GM21737 (cell line): ENCODE data around the gene NPTX2.
A peak's percentile ranks its signal among the peaks of the same experiment; 100 is the strongest.

ENCODE experiments used
- ATAC-seq: cut with Tn5 transposase; IDR thresholded peaks from one replicate; pipeline ENCODE4 v1.9.1; 2021; ENCODE audit warnings: mild to moderate bottlenecking, moderate library complexity; ENCODE audit not compliant: unreplicated experiment

Gene NPTX2

GRCh38 chr7:98617960-98618418, 904 bp downstream of the NPTX2 start:
- ATAC-seq: no peak

- no peak for ATAC-seq
Measured at GRCh38 chr7:98618786-98619185, 1.7 kb downstream of the NPTX2 start.

- ATAC-seq: no peak
Measured at GRCh38 chr7:98619450-98620321, 2.6 kb downstream of the NPTX2 start.

GRCh38 chr7:98621573-98622482, 4.7 kb downstream of the NPTX2 start:
- no peak for ATAC-seq

GRCh38 chr7:98622926-98623325, 5.8 kb downstream of the NPTX2 start:
- no peak for ATAC-seq

GRCh38 chr7:98624846-98625420, 7.8 kb downstream of the NPTX2 start:
- no peak for ATAC-seq

- ATAC-seq: no peak
Measured at GRCh38 chr7:98626460-98627412, 9.7 kb downstream of the NPTX2 start.

GRCh38 chr7:98627413-98627790, 10.3 kb downstream of the NPTX2 start:
- ATAC-seq: no peak

- no peak for ATAC-seq
Measured at GRCh38 chr7:98628418-98628817, 11.3 kb downstream of the NPTX2 start.

GRCh38 chr7:98629001-98629431, 11.9 kb downstream of the NPTX2 start:
- ATAC-seq: no peak

GRCh38 chr7:98630149-98630548, 13.1 kb downstream of the NPTX2 start:
- no peak for ATAC-seq

- no peak for ATAC-seq
Measured at GRCh38 chr7:98630770-98631169, 13.7 kb downstream of the NPTX2 start.

- no peak for ATAC-seq
Measured at GRCh38 chr7:98638853-98639252, 21.8 kb downstream of the NPTX2 start.

GRCh38 chr7:98640375-98640774, 23.3 kb downstream of the NPTX2 start:
- no peak for ATAC-seq

GRCh38 chr7:98641646-98642500, 24.8 kb downstream of the NPTX2 start:
- ATAC-seq: peak; percentile 84

GRCh38 chr7:98643236-98643985, 26.3 kb downstream of the NPTX2 start:
- ATAC-seq: no peak

GRCh38 chr7:98646465-98646864, 29.4 kb downstream of the NPTX2 start:
- ATAC-seq: no peak

GRCh38 chr7:98647326-98647725, 30.2 kb downstream of the NPTX2 start:
- ATAC-seq: no peak

GRCh38 chr7:98651760-98652159, 34.7 kb downstream of the NPTX2 start:
- no peak for ATAC-seq
